Spleen (tissue), 11 donors: ENCODE data around the gene FAM107B. TPM values are rescaled to one million over a fixed set of nuclear protein-coding genes. Genes with fewer than 3 reads are reported as not detected.

Experiments used
- DNase-seq: peaks from one replicate; pipeline ENCODE4 v3.0.0-alpha.2; 2020
- H3K27ac ChIP-seq, 8 donors: fragments of 200-600 bp; sonication (generic) in 7 of 8; 1 replicate in 4 of 8; 2 replicates in 4 of 8; pipeline versions ENCODE4 v1.5.0 to v1.8.0; 2016 to 2021; ENCODE audit warnings: inconsistent platforms in 4 of 8, mild to moderate bottlenecking in 4 of 8, moderate library complexity in 1 of 8
- H3K27me3 ChIP-seq, 7 donors: fragments of 200-600 bp; sonication (generic) in 6 of 7; replicated peaks in 1 of 7; 1 replicate in 4 of 7; 2 replicates in 3 of 7; pipeline versions ENCODE4 v1.5.0 to v1.8.0; 2016 to 2021; ENCODE audit warnings: inconsistent platforms in 3 of 7, mild to moderate bottlenecking in 1 of 7
- H3K36me3 ChIP-seq, 6 donors: fragments of 200-600 bp; sonication (generic) in 5 of 6; 1 replicate in 4 of 6; 2 replicates in 2 of 6; pipeline versions ENCODE4 v1.5.0 to v1.8.0; 2016 to 2021; ENCODE audit warnings: inconsistent platforms in 2 of 6
- H3K4me1 ChIP-seq, 6 donors: fragments of 200-600 bp; sonication (generic) in 5 of 6; 1 replicate in 3 of 6; 2 replicates in 3 of 6; pipeline versions ENCODE4 v1.5.0 to v1.8.0; 2016 to 2021; ENCODE audit warnings: inconsistent platforms in 3 of 6
- H3K4me3 ChIP-seq, 8 donors: fragments of 200-600 bp; sonication (generic) in 7 of 8; 1 replicate in 4 of 8; 2 replicates in 4 of 8; pipeline versions ENCODE4 v1.5.0 to v1.8.0; 2016 to 2021; ENCODE audit warnings: inconsistent platforms in 4 of 8, mild to moderate bottlenecking in 4 of 8, moderate library complexity in 2 of 8
- H3K9me3 ChIP-seq, 8 donors: fragments of 200-600 bp; sonication (generic) in 7 of 8; 1 replicate in 4 of 8; 2 replicates in 4 of 8; pipeline versions ENCODE4 v1.5.0 to v1.8.0; 2016 to 2021; ENCODE audit warnings: inconsistent platforms in 4 of 8
- CTCF ChIP-seq, 11 experiments: fragments of 200-600 bp in 7 of 11; fragments of 450-650 bp in 4 of 11; sonication (generic) in 4 of 11; IDR thresholded peaks in 8 of 11; conservative IDR thresholded peaks in 3 of 11; 1 replicate in 7 of 11; 2 replicates in 4 of 11; pipeline versions ENCODE4 v1.4.0 to v1.8.0; 2016 to 2021; ENCODE audit warnings: antibody characterized with exemption in 11 of 11, inconsistent platforms in 4 of 11, mild to moderate bottlenecking in 1 of 11
- POLR2A ChIP-seq, 3 donors: fragments of 450-650 bp; IDR thresholded peaks; one replicate each; pipeline ENCODE4 v1.5.1; 2017; ENCODE audit warnings: antibody characterized with exemption in 3 of 3, mild to moderate bottlenecking in 1 of 3
- POLR2AphosphoS5 ChIP-seq, 3 donors: sonication (generic); formaldehyde crosslinking; IDR thresholded peaks; one replicate each; pipeline ENCODE4 v1.5.1; 2017; ENCODE audit warnings: antibody characterized with exemption in 3 of 3
- WGBS, 5 donors: extraction: QIAGEN DNeasy Blood & Tissue Kit in 3 of 5; methylation state at CpG; one replicate each; pipeline versions ENCODE4 v1.1.5 to v1.1.7; 2013 to 2018; 5-methylcytosine and 5-hydroxymethylcytosine counted together
- intact Hi-C: fragments of 100-400 bp; cut with DNase I; formaldehyde crosslinking; loops from one replicate; pipeline ENCODE4 v1.15.0; 2023; ENCODE audit warnings: low total_unique reads
- polyA plus RNA-seq, 3 donors: library from polyadenylated mRNA; stranded (reverse); fragments of 200-250 nt; gene quantifications; one replicate each; pipeline ENCODE4 v1.2.1, GENCODE V29; 2013
- total RNA-seq, 7 donors: library from RNA; depleted of rRNA in 3 of 7; stranded (reverse); fragments of >200 nt in 3 of 7; fragmentation: NEBNext Ultra II Directional in 4 of 7; extraction: Animal tissue kit (Norgen Biotek cat#: 25700) in 4 of 7; gene quantifications; one replicate each; pipeline versions ENCODE4 v1.1.0 to v1.2.1, GENCODE V29; 2016 to 2021
- donor health status: healthy with polysubstance abuse.
- donor health status: DM: no; HTN: no; CAD: no; lungs with moderate emphysema.
- donor health status: DM: no; HTN: no; CAD: no.
- donor health status: Bipolar disorder and iron deficiency.
- donor health status: healthy.
- donor health status: DM: no; HTN: no; CAD: no.
- donor health status: DM: yes; HTN: yes; CAD: no.

FAM107B gene
- total and polyA plus RNA-seq, 10 donors = 40.1 to 115 (median 75.5) TPM

DNA sequence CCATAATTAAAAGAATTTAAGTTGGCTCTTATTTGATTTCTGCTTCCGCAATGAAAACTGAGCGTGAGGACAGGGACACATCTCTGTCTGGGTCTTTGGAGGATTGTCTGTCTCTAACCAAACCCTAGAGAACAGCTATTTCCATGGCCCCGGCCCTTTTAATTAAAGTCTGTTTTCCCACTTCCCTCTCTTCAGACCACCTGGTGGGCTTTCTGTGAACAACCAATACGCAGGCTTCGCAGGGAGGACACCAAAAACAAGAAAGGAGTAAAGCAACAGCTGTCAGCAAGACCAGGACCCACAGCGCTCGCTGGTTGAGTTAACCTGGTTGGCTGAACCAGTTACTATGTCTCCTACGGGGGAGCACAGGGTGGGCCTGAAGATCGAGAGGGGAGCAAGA, 226.9 kb downstream of the FAM107B start:
- H3K4me3 ChIP-seq = no peak overlapping the region
- H3K9me3 ChIP-seq = no peaks in the 10 kb centered on the region
- TF ChIP-seq POLR2AphosphoS5 (IDR thresholded peaks at IDR 0.05) (no peak), CTCF (IDR thresholded peaks at IDR 0.05 in 8 of 11, conservative IDR thresholded peaks at IDR 0.05 in 3 of 11) (peak in 2 of 11 experiments; percentile 5 to 14), POLR2A (IDR thresholded peaks at IDR 0.05) (no peak)
- peak overlapping the region in 3 of 8 donors; percentile 46 to 93 (median 92) for H3K27ac ChIP-seq
- no peak for DNase-seq
- peaks cover 0 to 19% (median 0%) of the 10 kb centered on the region in 6 donors for H3K36me3 ChIP-seq
- H3K27me3 ChIP-seq = no peaks in the 10 kb centered on the region
- WGBS, 5 donors = 77 to 89% (median 88%) methylated on average over 9 of the region's 9 CpGs
- peaks cover 33 to 100% (median 66%) of the 10 kb centered on the region in 6 donors for H3K4me1 ChIP-seq
- intact Hi-C loops = no loop called here

GRCh38 chr10:14545827-14546226, 228.9 kb downstream of the FAM107B start:
- TF ChIP-seq CTCF (IDR thresholded peaks at IDR 0.05 in 8 of 11, conservative IDR thresholded peaks at IDR 0.05 in 3 of 11) = no peak
- TF ChIP-seq POLR2AphosphoS5 (IDR thresholded peaks at IDR 0.05) = no peak
- TF ChIP-seq POLR2A (IDR thresholded peaks at IDR 0.05) = no peak
- Histone ChIP-seq H3K27me3 (no peaks in the 10 kb centered on the region), H3K9me3 (no peaks in the 10 kb centered on the region), H3K4me3 (peak overlapping the region in 1 of 8 donors; percentile 6), H3K27ac (peak overlapping the region in 6 of 8 donors; percentile 25 to 93 (median 47)), H3K4me1 (peaks cover 22 to 100% (median 56%) of the 10 kb centered on the region in 6 donors), H3K36me3 (peaks cover 0 to 34% (median 5%) of the 10 kb centered on the region in 6 donors)
- 22 to 46% (median 28%) methylated on average over 4 of the region's 4 CpGs for WGBS, 5 donors
- no peak for DNase-seq
- intact Hi-C loops = no loop called here

GRCh38 chr10:14543904-14544210, 230.8 kb downstream of the FAM107B start:
- intact Hi-C loops = loop anchor here (5.0 kb wide), 1 partner anchor 278 kb away; no protein-coding TSS in a partner anchor
- H3K4me3 ChIP-seq = peak overlapping the region in 1 of 8 donors; percentile 4
- 77 to 91% (median 82%) methylated on average over 3 of the region's 3 CpGs for WGBS, 5 donors
- H3K36me3 ChIP-seq = peaks cover 0 to 45% (median 6%) of the 10 kb centered on the region in 6 donors
- DNase-seq = no peak
- H3K9me3 ChIP-seq = no peaks in the 10 kb centered on the region
- TF ChIP-seq POLR2AphosphoS5 (IDR thresholded peaks at IDR 0.05) (no peak), CTCF (IDR thresholded peaks at IDR 0.05 in 8 of 11, conservative IDR thresholded peaks at IDR 0.05 in 3 of 11) (no peak), POLR2A (IDR thresholded peaks at IDR 0.05) (no peak)
- H3K27ac ChIP-seq = peak overlapping the region; percentile 40 to 93 (median 68)
- H3K27me3 ChIP-seq = no peaks in the 10 kb centered on the region
- peaks cover 15 to 100% (median 53%) of the 10 kb centered on the region in 6 donors for H3K4me1 ChIP-seq

- peaks cover 15 to 100% (median 52%) of the 10 kb centered on the region in 6 donors for H3K4me1 ChIP-seq
- TF ChIP-seq CTCF (IDR thresholded peaks at IDR 0.05 in 8 of 11, conservative IDR thresholded peaks at IDR 0.05 in 3 of 11) (peak in 9 of 11 experiments; percentile 16 to 63 (median 40)), POLR2A (IDR thresholded peaks at IDR 0.05) (no peak), POLR2AphosphoS5 (IDR thresholded peaks at IDR 0.05) (peak in 1 of 3 donors; percentile 49)
- intact Hi-C loops = loop anchor here (5.0 kb wide), 1 partner anchor 279 kb away; no protein-coding TSS in a partner anchor
- H3K9me3 ChIP-seq = no peaks in the 10 kb centered on the region
- H3K4me3 ChIP-seq = peak overlapping the region in 3 of 8 donors; percentile 2 to 43 (median 6)
- peak; percentile 85 for DNase-seq
- peak overlapping the region; percentile 40 to 93 (median 68) for H3K27ac ChIP-seq
- peaks cover 0 to 43% (median 6%) of the 10 kb centered on the region in 6 donors for H3K36me3 ChIP-seq
- WGBS, 5 donors = 10 to 16% (median 11%) methylated on average over 11 of the region's 11 CpGs
- no peaks in the 10 kb centered on the region for H3K27me3 ChIP-seq
These were observed 231.4 kb downstream of the FAM107B start for GRCh38 chr10:14543046-14543903.
